LNCaP clone FGC (cell line): ENCODE measurements around the gene TMEM215.

Experiments
- DNase-seq: peaks from one replicate; pipeline ENCODE4 v3.0.0-alpha.2; 2011; ENCODE audit warnings: low read depth
- H3K4me3 ChIP-seq: 2 replicates; pipeline ENCODE4 v1.5.1; 2011; ENCODE audit warnings: mild to moderate bottlenecking, low read depth, low read length, control low read depth
- TF ChIP-seq, protein P1 (sequence below): IDR thresholded peaks from 2 replicates; pipeline ENCODE4 v1.5.1; 2012; ENCODE audit warnings: mild to moderate bottlenecking; ENCODE audit not compliant: control insufficient read depth, insufficient read depth; ENCODE audit errors: extremely low read depth

Gene TMEM215

DNA sequence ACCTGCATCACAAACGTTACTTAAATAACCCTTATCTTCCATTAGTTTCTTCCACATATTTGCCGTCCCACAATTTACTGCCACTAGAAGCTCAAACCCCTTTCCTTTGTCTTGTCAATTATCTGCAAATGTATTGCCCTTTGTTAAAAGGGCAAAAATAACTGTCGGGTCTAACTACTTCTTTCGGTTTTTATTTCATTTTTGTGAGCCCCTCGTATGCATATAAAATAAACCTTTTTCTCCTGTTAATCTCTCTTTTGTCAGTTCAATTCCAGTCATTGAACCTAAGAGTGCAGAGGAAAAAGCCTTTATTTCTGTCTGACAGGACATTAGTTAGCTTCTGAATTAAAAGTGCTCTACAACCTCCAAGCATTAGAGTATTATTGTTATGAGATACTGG is 45.5 kb downstream of the TMEM215 start:
- no peak for DNase-seq
- no peak overlapping the region for H3K4me3 ChIP-seq
- TF ChIP-seq, protein P1, sequence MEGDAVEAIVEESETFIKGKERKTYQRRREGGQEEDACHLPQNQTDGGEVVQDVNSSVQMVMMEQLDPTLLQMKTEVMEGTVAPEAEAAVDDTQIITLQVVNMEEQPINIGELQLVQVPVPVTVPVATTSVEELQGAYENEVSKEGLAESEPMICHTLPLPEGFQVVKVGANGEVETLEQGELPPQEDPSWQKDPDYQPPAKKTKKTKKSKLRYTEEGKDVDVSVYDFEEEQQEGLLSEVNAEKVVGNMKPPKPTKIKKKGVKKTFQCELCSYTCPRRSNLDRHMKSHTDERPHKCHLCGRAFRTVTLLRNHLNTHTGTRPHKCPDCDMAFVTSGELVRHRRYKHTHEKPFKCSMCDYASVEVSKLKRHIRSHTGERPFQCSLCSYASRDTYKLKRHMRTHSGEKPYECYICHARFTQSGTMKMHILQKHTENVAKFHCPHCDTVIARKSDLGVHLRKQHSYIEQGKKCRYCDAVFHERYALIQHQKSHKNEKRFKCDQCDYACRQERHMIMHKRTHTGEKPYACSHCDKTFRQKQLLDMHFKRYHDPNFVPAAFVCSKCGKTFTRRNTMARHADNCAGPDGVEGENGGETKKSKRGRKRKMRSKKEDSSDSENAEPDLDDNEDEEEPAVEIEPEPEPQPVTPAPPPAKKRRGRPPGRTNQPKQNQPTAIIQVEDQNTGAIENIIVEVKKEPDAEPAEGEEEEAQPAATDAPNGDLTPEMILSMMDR, result no peak

DNA sequence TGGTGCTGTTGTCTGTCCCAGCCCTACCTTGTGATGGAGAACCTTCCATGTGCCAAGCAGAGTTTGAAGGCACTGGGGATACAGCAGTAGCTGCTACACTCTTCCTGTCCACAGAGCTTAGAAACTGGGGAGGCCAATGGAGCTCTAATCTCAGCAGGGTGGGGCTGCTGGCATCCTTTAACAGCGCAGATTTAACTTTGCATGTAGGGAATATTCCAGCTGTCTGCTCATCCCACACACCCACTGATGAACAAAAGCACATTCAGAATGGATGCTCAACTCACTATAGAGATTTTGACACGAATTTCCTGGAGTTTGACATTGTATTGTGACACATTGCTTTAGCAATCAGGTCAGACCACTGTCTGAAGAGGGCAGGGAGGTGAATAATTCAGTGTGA is 49.0 kb downstream of the TMEM215 start:
- TF ChIP-seq, protein P1, result no peak
- DNase-seq, result no peak
- no peak overlapping the region for H3K4me3 ChIP-seq
